ENCODE measurements around the gene ZNF275. TPM values are rescaled to one million over a fixed set of nuclear protein-coding genes. Genes with fewer than 3 reads are reported as not detected.
A peak's percentile ranks its signal among the peaks of the same experiment; 100 is the strongest.

ZNF275 gene
- total and polyA plus RNA-seq, 2 experiments from 2014 or later, result 4.0 to 10.2 TPM

DNA sequence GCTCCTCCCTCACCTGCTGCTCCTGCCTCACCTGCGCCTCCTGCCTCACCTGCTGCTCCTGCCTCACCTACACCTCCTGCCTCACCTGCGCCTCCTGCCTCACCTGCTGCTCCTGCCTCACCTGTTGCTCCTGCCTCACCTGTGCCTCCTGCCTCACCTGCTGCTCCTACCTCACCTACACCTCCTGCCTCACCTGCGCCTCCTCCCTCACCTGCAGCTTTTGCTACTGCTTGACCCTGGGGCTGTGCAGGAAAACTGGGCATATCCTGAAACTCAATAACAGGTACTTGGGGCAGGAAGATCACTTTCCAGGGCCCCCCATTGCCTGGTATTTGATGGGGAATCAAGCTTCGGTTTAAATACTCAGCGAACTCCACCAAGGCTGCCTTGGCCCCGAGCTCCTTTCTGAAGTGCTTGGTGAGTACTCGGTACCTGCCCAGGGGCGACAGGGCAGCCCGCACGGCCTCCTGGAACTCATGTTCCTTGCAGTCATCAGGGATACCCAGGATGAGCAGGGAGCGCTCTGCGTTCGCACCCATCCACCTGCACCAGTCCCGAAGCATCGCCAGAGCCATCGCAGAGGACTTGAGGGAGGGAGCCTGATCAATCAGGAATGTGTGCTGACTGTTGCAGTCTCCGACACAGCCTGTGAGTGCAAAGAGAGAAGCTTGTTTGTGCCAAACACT is 64.5 kb downstream of the ZNF275 start:
- Histone ChIP-seq H3K79me2 (no peaks in the 10 kb centered on the region), H2AFZ (no peak overlapping the region), H3K36me3 (replicated peaks; ENCODE audit: insufficient read depth, low read depth) (no peaks in the 10 kb centered on the region), H3K9me2 (replicated peaks; ENCODE audit: insufficient read depth) (no peaks in the 10 kb centered on the region), H3K27me3 (no peaks in the 10 kb centered on the region), H3K4me2 (no peak overlapping the region), H3K27ac (no peak overlapping the region), H4K20me1 (ENCODE audit: insufficient read depth, poor library complexity, severe bottlenecking) (no peaks in the 10 kb centered on the region), H3K4me3 (no peak overlapping the region), H3K4me1 (ENCODE audit: insufficient read depth) (no peaks in the 10 kb centered on the region), H3K9me3 (ENCODE audit: low read depth) (no peaks in the 10 kb centered on the region)
- no peak for DNase-seq (ENCODE audit: low spot score)
- TF ChIP-seq EZH2 (IDR thresholded peaks at IDR 0.05; ENCODE audit: borderline replicate concordance) (no peak), EZH2phosphoT487 (IDR thresholded peaks at IDR 0.05; ENCODE audit: low read depth, severe bottlenecking, unreplicated experiment) (no peak)
- TF ChIP-seq, protein P1, sequence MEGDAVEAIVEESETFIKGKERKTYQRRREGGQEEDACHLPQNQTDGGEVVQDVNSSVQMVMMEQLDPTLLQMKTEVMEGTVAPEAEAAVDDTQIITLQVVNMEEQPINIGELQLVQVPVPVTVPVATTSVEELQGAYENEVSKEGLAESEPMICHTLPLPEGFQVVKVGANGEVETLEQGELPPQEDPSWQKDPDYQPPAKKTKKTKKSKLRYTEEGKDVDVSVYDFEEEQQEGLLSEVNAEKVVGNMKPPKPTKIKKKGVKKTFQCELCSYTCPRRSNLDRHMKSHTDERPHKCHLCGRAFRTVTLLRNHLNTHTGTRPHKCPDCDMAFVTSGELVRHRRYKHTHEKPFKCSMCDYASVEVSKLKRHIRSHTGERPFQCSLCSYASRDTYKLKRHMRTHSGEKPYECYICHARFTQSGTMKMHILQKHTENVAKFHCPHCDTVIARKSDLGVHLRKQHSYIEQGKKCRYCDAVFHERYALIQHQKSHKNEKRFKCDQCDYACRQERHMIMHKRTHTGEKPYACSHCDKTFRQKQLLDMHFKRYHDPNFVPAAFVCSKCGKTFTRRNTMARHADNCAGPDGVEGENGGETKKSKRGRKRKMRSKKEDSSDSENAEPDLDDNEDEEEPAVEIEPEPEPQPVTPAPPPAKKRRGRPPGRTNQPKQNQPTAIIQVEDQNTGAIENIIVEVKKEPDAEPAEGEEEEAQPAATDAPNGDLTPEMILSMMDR (IDR thresholded peaks at IDR 0.05; ENCODE audit: poor library complexity), result no peak
- 86% methylated on average over 15 of the region's 17 CpGs for WGBS (ENCODE audit: low lambda C conversion rate, missing lambda C conversion rate)

DNA sequence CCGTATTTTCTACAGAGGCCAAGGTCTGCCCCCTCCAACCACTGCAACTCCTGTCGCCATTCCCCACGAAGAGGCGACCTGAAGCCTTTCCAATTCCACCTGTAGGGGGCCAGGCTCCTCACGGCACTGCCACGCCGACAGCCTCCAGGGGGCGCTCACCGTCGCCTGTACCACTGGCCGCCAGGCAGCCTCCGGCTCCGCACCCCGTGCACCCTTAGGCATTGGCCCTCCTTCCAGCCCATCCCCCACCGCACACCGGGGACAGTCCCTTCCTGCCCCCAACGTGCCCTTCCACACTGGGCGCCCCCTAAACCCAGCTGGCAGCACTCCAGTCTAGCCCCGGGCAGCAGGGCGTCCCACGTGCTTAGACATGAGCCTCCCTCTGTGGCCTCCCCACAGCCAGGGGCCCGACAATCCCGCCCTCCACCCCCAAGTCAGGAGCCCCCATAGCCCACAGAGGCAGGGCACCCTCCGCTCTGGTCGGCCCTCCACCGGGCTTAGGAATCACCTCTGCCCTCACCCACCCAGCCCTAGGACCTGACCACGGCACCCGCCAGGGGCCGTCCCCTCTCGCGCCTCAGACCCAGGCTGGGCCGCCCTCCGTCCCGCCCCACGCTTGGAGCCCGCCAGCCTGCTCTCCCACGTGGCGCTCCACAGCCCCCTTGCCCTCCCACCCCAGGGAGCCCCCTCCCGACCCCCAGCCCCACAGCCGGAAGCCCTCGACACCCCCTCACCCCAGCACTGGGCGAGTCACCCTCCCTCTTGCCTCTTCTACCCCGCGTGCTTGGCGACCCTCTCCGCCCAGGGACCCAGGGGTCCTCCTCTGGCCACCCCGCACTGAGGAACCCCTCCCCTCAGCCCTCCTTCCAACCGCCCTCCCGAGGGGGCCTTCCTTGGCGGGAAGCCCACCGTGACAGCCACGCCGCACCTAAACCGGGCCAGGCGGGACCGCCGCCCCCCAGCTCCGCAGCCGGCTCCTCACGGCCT is 66.5 kb downstream of the ZNF275 start:
- Histone ChIP-seq H3K4me2 (no peak overlapping the region), H3K79me2 (no peaks in the 10 kb centered on the region), H3K27me3 (no peaks in the 10 kb centered on the region), H2AFZ (no peak overlapping the region), H3K27ac (no peak overlapping the region), H3K9me2 (replicated peaks; ENCODE audit: insufficient read depth) (no peaks in the 10 kb centered on the region), H3K9me3 (ENCODE audit: low read depth) (no peaks in the 10 kb centered on the region), H3K4me3 (no peak overlapping the region), H3K4me1 (ENCODE audit: insufficient read depth) (no peaks in the 10 kb centered on the region), H3K36me3 (replicated peaks; ENCODE audit: insufficient read depth, low read depth) (no peaks in the 10 kb centered on the region), H4K20me1 (ENCODE audit: insufficient read depth, poor library complexity, severe bottlenecking) (no peaks in the 10 kb centered on the region)
- no peak for DNase-seq (ENCODE audit: low spot score)
- TF ChIP-seq EZH2phosphoT487 (IDR thresholded peaks at IDR 0.05; ENCODE audit: low read depth, severe bottlenecking, unreplicated experiment) (no peak), EZH2 (IDR thresholded peaks at IDR 0.05; ENCODE audit: borderline replicate concordance) (no peak)
- TF ChIP-seq, protein P1 (IDR thresholded peaks at IDR 0.05; ENCODE audit: poor library complexity), result peak; percentile 43
- 67% methylated on average over 31 of the region's 60 CpGs for WGBS (ENCODE audit: low lambda C conversion rate, missing lambda C conversion rate)

DNA sequence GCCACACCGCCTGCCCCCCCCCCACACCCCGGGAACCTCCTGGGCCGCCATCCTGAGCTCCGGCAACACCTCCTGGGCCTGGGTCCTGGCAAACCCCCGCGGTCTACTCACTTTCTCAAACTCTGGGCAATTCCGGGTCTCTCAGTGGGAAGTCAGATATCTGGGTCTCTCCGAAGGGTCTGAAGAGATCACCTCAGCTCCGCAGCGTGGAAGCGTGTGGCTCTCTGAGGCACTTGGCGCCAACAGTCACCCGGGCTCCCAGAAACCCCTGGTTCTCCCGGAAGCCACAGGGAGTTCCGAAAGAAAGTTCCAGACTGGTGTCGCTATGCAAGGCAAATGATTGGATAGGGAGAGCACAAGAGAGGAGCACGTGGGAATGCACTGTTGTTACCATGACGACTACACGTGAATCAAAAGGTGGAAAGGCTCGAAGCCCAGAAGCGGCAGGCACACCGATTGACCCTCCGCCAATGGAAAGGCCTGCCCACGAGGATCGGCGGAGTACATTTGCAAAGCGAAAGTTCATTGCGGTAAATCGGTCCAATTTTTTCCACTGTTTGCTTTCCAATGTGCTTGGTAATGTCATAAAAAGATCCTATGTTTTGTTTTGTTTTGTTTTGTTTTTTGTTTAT is 67.3 kb downstream of the ZNF275 start, which contains the start of gene PNMA6E:
TSS of gene PNMA6E (minus strand) at position 218 of the 632 bp plus-strand sequence. CDS start 2,501 bp downstream, outside the sequence.
- Histone ChIP-seq H3K36me3 (replicated peaks; ENCODE audit: insufficient read depth, low read depth) (no peaks in the 10 kb centered on the region), H3K4me1 (ENCODE audit: insufficient read depth) (no peaks in the 10 kb centered on the region), H4K20me1 (ENCODE audit: insufficient read depth, poor library complexity, severe bottlenecking) (no peaks in the 10 kb centered on the region), H3K79me2 (no peaks in the 10 kb centered on the region), H3K27ac (no peak within 1 kb of the TSS), H3K4me2 (no peak within 1 kb of the TSS), H2AFZ (no peak within 1 kb of the TSS), H3K27me3 (no peaks in the 10 kb centered on the region), H3K9me3 (ENCODE audit: low read depth) (no peaks in the 10 kb centered on the region), H3K9me2 (replicated peaks; ENCODE audit: insufficient read depth) (no peaks in the 10 kb centered on the region), H3K4me3 (no peak within 1 kb of the TSS)
- TF ChIP-seq, protein P1 (IDR thresholded peaks at IDR 0.05; ENCODE audit: poor library complexity), result no peak
- TF ChIP-seq EZH2phosphoT487 (IDR thresholded peaks at IDR 0.05; ENCODE audit: low read depth, severe bottlenecking, unreplicated experiment) (no peak), EZH2 (IDR thresholded peaks at IDR 0.05; ENCODE audit: borderline replicate concordance) (no peak)
- WGBS (ENCODE audit: low lambda C conversion rate, missing lambda C conversion rate), result 89% methylated on average over 25 of the region's 29 CpGs
- no peak for DNase-seq (ENCODE audit: low spot score)

Small RNA genes lying within 50 kb of the gene (small RNA-seq; reads per million reads assigned to genes)
- gene AC152007.1, result not detected

Other genes starting within 250 kb of the ZNF275 start
- not detected in 2 replicates for gene MAGEA1, start 154.9 kb upstream of the ZNF275 start, total RNA-seq
- not detected in 2 replicates for gene MAGEA1, start 154.9 kb upstream of the ZNF275 start, polyA plus RNA-seq
- gene PNMA6F, start 12.4 kb upstream of the ZNF275 start, total RNA-seq, result not detected in 2 replicates
- not detected in 2 replicates for gene PNMA6F, start 12.4 kb upstream of the ZNF275 start, polyA plus RNA-seq
- not detected in 2 replicates for gene PNMA6E, start 67.2 kb downstream of the ZNF275 start, total RNA-seq
- gene PNMA6E, start 67.2 kb downstream of the ZNF275 start, polyA plus RNA-seq, result 0.35 TPM in 1 of 2 replicates, not detected in the other
- gene ZFP92, start 77.3 kb downstream of the ZNF275 start, total RNA-seq, result 0.90 and 1.2 TPM in 2 replicates
- 0.33 and 0.38 TPM in 2 replicates for gene ZFP92, start 77.3 kb downstream of the ZNF275 start, polyA plus RNA-seq
- 0.60 and 0.76 TPM in 2 replicates for gene TREX2, start 111.9 kb downstream of the ZNF275 start, total RNA-seq
- gene TREX2, start 111.9 kb downstream of the ZNF275 start, polyA plus RNA-seq, result 0.81 and 1.3 TPM in 2 replicates
- gene HAUS7, start 136.4 kb downstream of the ZNF275 start, total RNA-seq, result 6.8 and 17.5 TPM in 2 replicates
- 19.7 and 23.1 TPM in 2 replicates for gene HAUS7, start 136.4 kb downstream of the ZNF275 start, polyA plus RNA-seq
- 12.5 and 14.5 TPM in 2 replicates for gene BGN, start 160.8 kb downstream of the ZNF275 start, total RNA-seq
- gene BGN, start 160.8 kb downstream of the ZNF275 start, polyA plus RNA-seq, result 27.5 and 35.8 TPM in 2 replicates
- gene ATP2B3, start 183.5 kb downstream of the ZNF275 start, total RNA-seq, result 0.12 TPM in 1 of 2 replicates, not detected in the other
- 0.07 and 0.12 TPM in 2 replicates for gene ATP2B3, start 183.5 kb downstream of the ZNF275 start, polyA plus RNA-seq

Data from hepatocyte (in vitro differentiated cells).